ENCODE data around the gene CYP11A1.

CYP11A1 gene

GRCh38 chr15:74387621-74388362 is 20.3 kb upstream of the CYP11A1 start:
- no peak for DNase-seq

DNA sequence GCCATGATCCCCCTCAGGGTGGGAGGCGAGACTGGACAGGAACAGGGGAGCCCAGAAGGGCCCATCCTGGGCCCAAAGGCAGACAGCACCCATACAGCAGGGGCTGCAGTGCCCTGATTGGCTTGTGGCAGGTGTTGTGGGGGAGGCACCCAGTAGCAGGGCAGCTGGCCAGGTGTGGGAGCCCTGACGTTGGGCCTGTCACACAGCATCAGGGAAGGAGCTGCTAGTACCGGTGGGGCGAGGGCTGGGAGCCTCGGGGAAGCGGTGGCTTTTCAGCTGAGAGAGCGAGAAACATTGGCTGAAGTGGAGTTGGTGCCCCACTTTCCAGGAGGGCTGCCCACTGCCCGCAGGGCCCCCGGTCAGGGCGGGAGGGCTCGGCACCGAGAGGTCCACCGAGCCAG is 19.7 kb upstream of the CYP11A1 start:
- no peak for DNase-seq

DNA sequence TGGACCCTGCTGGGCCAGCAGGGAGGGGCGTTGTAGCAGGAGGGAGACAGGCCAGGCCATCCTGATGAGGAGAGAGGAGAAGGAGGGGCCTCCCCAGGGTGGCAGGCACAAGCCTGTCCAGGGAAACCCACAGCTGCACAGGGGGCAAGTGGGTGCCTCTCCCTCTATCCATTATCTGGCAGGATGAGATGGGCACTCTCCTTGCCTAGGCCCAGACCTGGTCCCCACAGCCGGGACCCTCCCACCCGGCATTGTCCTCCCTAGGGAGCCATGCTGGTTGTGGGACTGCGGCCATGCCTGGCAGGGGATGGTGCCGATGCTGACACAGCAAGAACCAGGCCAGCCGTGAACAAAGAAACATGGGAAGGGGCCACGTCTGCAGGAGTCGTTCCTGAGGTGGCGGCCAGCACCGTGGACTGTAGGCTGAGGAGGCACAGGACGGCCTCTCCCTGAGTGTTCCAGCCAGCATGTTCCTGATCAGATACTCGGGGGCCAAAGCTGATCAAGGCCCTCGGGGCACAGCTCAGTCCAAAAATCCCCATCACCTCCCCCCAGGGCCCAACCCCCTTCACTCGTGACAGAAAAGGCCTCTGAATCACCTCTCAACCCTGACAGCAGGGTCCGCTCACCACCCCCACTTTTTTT is 19.2 kb upstream of the CYP11A1 start:
- DNase-seq = no peak

DNA sequence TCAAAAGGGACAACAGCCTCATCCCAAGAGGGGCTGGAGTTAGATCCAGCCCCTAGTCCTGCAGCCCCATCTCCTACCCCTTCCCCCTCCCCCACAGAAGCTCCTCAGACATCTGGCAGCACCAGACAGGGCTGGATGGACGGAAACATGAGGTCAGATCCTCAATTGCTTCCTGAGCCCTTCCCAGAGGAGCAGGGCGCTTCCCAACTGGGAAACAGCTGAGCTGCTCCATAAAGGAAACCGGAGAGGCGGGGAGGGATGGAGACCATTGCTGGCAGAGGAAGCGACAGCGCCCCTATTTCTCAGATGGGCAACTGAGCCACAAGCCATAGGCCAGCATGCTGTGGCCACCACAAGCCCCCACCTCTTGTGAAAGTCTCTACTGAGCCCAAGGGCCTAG is 18.3 kb upstream of the CYP11A1 start:
- no peak for DNase-seq

DNA sequence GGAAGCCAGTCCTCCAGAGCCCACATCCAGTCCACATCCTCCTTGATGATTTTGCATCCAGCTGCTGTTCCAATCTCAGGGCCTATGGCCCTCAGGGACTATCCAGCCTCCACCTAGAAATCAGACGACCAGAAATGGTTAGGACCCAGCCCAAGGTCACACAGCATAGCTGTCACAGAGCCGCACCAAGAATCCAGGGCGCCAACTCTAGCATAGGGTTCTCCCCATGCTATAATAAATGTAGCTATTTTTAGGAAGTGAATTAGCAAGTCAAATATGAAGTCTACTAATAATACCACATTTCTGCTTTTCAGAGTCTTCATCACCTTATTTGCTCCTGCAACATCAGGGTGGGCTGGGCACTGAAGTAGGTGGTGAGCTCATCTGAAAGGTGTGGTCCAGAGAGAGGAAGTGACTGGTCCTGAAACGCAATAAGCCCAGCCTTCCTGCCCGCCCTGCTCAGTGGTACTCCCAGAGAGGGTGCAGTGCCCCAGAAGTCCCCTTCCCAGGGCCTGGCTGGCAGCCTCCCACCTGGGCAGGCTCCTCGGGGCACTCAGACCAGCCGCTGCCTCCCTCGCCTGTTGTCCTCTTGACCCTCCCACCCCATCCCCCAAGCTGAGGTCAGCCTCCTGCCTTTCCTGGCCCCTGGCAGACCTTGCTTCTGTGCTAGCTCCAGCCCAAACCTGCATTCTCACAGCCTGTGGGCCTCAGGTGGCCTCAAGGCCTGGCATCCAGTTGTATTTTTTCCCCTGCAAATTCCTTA is 17.6 kb upstream of the CYP11A1 start:
- no peak for DNase-seq

DNA sequence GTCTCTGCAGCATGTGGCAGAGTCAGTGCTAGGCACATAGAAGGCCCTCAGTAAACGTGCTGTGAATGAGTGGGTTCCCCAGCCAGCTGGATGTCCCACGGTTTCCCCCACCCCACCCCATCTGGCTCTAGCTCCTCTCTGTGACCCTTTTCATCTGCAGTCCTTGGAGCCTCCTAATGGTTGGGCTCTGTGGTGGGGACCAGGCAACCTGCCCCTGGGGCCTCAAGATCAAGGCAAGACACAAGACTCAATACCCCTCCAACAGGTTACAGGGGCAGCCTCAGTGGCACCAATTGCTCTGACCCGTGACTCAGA is 17.1 kb upstream of the CYP11A1 start:
- no peak for DNase-seq

DNA sequence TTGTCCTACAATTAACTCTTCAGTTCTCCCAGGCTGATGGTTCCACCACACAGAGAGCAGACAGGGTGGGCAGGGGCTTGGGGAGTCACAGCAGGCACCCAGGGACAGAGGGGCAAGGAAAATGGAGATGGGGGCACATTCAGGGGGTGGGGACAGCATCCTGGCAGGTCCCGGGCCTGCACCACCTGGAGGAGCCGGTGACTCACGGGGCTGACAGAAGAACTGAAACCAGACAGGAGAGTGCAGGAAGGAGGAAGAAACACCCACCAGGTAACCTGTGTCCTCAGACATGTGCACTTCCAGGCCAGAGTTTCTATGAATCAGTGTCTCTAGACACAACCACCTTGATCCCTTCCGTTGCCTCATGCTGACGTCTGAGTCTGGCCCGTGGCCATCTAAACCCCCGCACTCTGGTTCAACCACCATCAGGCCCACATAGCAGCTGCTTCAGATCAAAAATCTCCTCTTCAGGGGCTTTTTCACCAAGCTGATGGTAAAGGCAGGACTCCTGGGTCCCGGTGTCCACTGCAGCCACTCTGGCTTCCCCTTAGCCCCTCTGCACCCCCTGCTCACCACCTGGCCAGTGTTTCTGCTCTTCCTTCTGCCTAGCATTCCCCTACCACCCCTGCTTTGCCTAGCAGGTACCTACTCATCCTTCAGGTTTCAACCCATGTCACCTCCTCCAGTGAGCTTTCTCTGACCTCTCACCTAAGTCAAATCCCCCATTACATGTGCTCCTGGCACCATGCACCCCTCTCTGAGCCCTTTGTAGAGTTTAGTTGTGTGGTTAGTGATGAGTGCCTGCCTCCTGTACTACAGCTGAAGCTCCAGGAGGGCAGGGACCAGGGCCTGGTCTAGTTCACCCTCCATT is 16.5 kb upstream of the CYP11A1 start:
- no peak for DNase-seq

- DNase-seq = no peak
Observed at GRCh38 chr15:74383286-74383685, 15.8 kb upstream of the CYP11A1 start.

DNA sequence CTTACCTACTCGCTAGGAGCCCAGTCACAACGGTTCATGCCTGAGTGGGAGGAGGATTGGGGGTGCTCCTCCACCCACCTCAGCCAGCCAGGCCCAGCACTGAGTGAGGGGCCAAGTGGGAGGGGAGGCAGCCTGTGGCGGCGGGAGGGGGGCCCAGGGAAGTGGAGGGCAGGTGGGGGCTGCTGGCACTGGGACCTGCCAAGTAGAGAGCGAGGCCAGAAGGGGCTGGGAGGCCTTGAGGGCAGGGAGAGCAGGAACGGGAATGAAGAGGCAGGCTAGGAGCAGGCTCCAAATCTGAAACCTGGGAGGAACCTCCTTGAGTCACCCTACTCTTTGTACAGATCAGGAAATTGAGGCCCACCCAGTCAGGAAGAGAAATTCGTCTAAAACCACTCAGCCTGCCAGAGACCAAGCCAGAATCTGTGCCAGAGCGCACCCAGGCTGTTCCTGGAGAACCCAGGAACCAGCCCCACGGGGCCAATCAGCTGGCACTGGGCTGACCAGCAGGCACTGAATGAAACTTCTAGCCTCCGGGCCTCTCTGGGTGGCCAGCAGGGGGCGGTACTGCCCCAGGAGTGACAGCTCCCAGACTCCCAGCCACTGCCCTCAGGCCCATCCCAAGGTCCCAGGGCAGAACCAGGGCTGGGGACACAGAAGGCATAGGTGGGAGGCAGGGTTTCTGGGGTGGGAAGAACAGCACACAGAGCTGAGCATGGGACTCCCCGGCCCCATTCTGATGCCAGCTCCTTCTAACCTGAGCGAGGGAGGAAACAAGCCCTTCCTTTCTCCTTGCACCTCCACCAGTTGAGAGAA is 14.8 kb upstream of the CYP11A1 start:
- peak; percentile 75 to 86 for DNase-seq

DNA sequence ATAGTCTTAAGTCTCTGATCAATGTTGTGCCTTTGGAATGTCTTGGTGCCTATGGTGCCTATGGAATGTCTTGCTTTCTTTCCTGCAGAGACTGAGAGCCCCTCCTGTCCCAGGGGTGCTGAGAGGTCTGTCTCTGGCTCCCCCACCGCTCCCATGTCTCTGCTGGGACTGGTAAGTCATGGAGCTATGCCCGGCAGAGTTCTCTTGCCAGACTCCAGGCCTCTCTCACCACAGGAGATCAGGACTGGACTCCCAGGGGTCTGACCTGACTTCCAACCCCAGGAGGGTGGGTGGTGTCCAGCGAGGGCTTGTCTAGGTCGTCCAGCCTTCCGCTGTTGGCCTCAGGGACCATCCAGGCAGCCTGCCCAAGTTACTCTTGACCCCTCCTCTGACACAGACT is 14.0 kb upstream of the CYP11A1 start:
- DNase-seq = no peak

DNA sequence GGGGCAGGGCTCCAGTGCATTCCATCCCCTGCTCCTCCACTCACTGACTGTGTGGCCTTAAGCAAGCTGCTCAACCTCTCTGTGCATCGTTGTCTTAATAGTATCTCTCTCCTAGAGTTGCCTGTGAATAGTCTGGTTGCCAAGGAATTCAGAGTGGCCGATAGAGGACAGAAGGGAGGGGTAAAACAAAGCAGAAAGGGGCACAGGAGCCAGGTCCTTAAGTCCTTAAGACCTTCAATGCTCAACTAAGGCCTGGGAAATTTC is 13.7 kb upstream of the CYP11A1 start:
- DNase-seq = no peak

DNA sequence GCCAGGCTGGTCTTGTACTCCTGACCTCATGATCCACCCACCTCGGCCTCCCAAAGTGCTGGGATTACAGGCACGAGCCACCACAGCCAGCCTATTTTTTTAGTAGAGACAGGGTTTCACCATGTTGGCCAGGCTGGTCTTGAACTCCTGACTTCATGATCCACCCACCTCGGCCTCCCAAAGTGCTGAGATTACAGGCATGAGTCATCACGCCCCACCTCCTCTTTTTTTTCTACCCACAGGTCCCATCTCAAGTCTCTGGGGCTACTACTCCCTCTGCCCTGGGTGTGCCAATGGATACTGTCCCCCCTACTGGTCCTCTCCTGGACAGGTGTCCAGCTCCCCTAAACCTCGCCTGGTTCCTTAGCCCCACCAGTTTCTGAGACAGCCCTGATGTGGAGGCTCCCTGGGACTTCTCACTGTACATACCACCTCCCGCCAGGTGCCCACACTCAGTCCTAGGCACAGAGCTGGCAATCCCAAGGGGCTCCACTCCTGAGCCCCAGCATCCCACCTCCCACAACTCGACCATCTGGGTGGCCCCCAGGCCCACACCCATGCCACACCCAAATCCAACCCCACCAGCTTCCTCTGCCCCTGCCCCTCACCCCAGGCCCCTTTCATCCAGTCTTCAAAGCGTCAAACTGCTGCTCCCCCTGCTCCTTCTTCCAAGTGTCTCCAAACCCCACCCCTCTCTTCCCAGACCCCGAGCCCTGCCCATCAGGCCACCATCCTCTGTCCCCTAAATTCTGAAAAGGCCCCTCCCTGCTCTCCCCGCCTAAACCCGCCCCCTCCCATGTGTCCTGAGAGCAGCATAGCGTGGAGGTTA is 13.1 kb upstream of the CYP11A1 start:
- no peak for DNase-seq

DNA sequence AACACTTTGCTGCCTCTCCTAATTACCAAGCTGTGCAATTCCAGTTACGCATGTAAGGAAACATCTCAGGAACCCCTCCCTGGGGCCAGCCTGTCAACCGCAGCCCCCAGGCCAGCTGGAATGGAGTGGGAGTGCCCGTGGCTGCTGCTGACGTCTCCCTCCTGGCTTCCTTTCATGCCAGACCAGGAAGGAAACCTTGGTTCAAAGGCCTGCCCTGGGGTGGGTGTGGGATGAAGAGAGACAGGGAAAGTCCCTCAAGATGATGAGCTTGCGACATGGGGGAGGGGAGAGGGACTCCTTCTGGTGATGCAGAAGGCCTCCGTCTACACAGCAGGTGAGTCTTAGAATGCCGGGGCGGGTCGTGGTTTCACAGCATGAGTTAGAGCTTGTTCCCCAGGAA is 11.4 kb upstream of the CYP11A1 start:
- no peak for DNase-seq

GRCh38 chr15:74377831-74378766 is 10.7 kb upstream of the CYP11A1 start:
- no peak for DNase-seq

DNA sequence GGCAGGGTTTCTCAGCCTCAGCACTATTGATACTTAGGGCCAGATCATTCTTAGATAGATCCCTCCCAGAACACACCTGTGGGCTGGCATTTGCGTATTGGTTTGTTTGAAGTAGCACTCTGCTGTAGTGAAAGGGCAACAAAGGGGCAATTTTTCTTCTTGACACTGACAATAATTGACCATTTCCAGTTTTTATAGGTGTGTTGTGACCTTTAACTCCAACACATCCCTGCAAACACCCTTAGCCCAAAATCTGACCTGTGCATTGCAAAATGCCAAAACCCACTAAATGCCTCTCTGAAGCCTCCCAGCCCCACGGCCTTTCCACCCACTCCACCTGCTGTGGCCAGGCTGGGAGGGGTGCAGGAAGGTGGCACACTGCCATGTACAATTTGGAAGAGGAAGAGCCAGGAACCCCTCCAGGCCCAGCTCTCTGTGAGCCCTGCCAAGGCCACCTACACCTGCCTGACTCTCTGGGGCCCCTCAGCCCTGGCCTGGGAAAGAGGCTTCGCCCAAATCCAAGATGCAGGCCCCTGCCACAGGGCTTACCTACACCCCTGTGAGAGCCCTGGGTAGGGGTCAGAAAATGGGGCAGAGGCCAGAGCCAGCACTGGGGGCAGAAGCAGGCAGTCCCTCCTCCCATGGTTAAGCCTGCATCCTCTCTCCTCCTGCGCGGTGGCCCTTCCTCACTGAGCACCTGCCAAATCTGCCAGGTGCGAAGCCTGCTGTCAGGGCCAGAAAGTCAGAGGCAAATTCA is 9.6 kb upstream of the CYP11A1 start:
- DNase-seq = no peak

GRCh38 chr15:74376226-74376625 is 8.8 kb upstream of the CYP11A1 start:
- no peak for DNase-seq

- peak; percentile 54 to 62 for DNase-seq
Observed at GRCh38 chr15:74375303-74375693, 7.9 kb upstream of the CYP11A1 start.

DNA sequence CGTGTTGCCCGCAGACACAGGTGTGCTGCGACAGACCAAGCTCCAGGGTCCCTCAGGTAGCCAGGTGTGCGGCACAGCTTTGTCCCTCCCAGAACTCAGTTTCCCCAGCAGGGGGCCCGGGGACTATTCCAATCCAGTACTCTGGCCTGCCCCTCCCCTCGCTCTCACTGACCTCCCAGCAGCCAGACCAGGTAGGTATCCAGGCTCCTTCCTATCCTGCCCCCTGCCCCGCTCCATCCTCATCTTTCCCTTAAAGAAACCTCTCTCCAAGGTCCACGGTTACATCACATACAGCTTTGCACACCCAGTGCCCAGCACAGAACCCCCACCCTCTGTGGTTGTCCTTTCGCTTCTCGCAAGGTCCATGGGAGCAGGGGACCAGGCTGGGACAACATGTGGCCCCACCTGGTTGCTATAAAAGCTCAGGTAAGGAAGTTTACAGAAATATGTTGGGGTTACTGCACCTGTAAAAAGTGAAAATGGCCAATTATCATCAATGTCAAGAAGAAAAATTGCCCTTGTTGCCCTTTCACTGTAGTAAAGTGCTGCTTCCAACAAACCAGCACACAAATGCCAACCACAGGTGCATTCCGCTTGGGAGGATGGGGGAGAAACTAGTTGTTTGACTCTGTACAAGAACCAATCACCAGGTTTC is 7.3 kb upstream of the CYP11A1 start:
- no peak for DNase-seq
